Activated CD4-positive, alpha-beta memory T cell treated with anti-CD3 and anti-CD28 coated beads for 36 hours (primary cell): Measurements from ENCODE around the gene OR2V1. TPM values are rescaled to one million over a fixed set of nuclear protein-coding genes. Genes with fewer than 3 reads are reported as not detected.
"Not testable (repeated sequence)": the region's sequence is repeated elsewhere in the genome, so short reads cannot be mapped to it uniquely, and the experiment has no call there.

Experiments used
- CTCF ChIA-PET: fragments of 350-600 bp; sonication (Branson Sonifier 250); formaldehyde crosslinking; loops from one replicate; lab custom pipeline; 2021; ENCODE audit warnings: antibody characterized with exemption, inconsistent platforms; lab: Charles Lee
- POLR2A ChIA-PET: fragments of 350-600 bp; sonication (Branson Sonifier 250); formaldehyde crosslinking; loops from one replicate; lab custom pipeline; 2021; ENCODE audit warnings: antibody characterized with exemption; lab: Charles Lee
- DNase-seq: peaks from one replicate; pipeline ENCODE4 v3.0.0-alpha.2; 2020
- H3K27ac Mint-ChIP-seq: one replicate; pipeline ENCODE4 v1.8.0; 2021; ENCODE audit warnings: mixed read lengths
- H3K27me3 Mint-ChIP-seq: one replicate; pipeline ENCODE4 v1.8.0; 2021; ENCODE audit warnings: mixed read lengths
- H3K36me3 Mint-ChIP-seq: one replicate; pipeline ENCODE4 v1.8.0; 2021; ENCODE audit warnings: mixed read lengths
- H3K4me1 Mint-ChIP-seq: one replicate; pipeline ENCODE4 v1.8.0; 2021; ENCODE audit warnings: low read depth, mixed read lengths
- H3K4me3 Mint-ChIP-seq: one replicate; pipeline ENCODE4 v1.8.0; 2021; ENCODE audit warnings: mild to moderate bottlenecking, mixed read lengths
- H3K9me3 Mint-ChIP-seq: one replicate; pipeline ENCODE4 v1.8.0; 2021; ENCODE audit warnings: mixed read lengths
- intact Hi-C: fragments of 100-400 bp; cut with micrococcal nuclease; formaldehyde crosslinking; loops from one replicate; pipeline ENCODE4 v1.15.1; 2023
- total RNA-seq, 2 experiments: library from RNA; stranded (reverse); gene quantifications; one replicate each; pipeline ENCODE4 v1.2.3, GENCODE V29; 2021

OR2V1 gene
- total RNA-seq, 2 experiments from 2014 or later, result not detected

- POLR2A ChIA-PET, CTCF ChIA-PET, H3K9me3 Mint-ChIP-seq, H3K4me1 Mint-ChIP-seq, H3K4me3 Mint-ChIP-seq, H3K27ac Mint-ChIP-seq, DNase-seq, H3K36me3 Mint-ChIP-seq, intact Hi-C loops: not testable (repeated sequence)
- peaks cover 33% of the 10 kb centered on the region for H3K27me3 Mint-ChIP-seq
Observed at GRCh38 chr5:181096721-181097382, 34.1 kb downstream of the OR2V1 start.

GRCh38 chr5:181095162-181095561, 35.8 kb downstream of the OR2V1 start:
- intact Hi-C loops, POLR2A ChIA-PET, DNase-seq, H3K36me3 Mint-ChIP-seq, H3K27ac Mint-ChIP-seq, H3K4me1 Mint-ChIP-seq, H3K9me3 Mint-ChIP-seq, CTCF ChIA-PET, H3K4me3 Mint-ChIP-seq: not testable (repeated sequence)
- H3K27me3 Mint-ChIP-seq, result peaks cover 30% of the 10 kb centered on the region

GRCh38 chr5:181092428-181092827, 38.5 kb downstream of the OR2V1 start:
- Mint-ChIP-seq H3K4me1 (no peaks in the 10 kb centered on the region), H3K9me3 (no peaks in the 10 kb centered on the region), H3K27me3 (peaks cover 16% of the 10 kb centered on the region), H3K27ac (no peak overlapping the region), H3K36me3 (no peaks in the 10 kb centered on the region), H3K4me3 (no peak overlapping the region)
- no peak for DNase-seq
- CTCF ChIA-PET, result no interaction called here
- intact Hi-C loops, result no loop called here
- POLR2A ChIA-PET, result no interaction called here

- POLR2A ChIA-PET, result no interaction called here
- Mint-ChIP-seq H3K27me3 (peaks cover 25% of the 10 kb centered on the region), H3K27ac (no peak overlapping the region), H3K36me3 (no peaks in the 10 kb centered on the region), H3K4me3 (no peak overlapping the region), H3K4me1 (no peaks in the 10 kb centered on the region), H3K9me3 (no peaks in the 10 kb centered on the region)
- CTCF ChIA-PET, result no interaction called here
- no peak for DNase-seq
- intact Hi-C loops, result no loop called here
Observed at GRCh38 chr5:181088289-181088688, 42.7 kb downstream of the OR2V1 start.

GRCh38 chr5:181087309-181087708, 43.7 kb downstream of the OR2V1 start:
- H3K4me3 Mint-ChIP-seq, result no peak overlapping the region
- no peaks in the 10 kb centered on the region for H3K36me3 Mint-ChIP-seq
- no peak overlapping the region for H3K27ac Mint-ChIP-seq
- no peaks in the 10 kb centered on the region for H3K4me1 Mint-ChIP-seq
- POLR2A ChIA-PET, result no interaction called here
- no peak for DNase-seq
- peaks cover 20% of the 10 kb centered on the region for H3K27me3 Mint-ChIP-seq
- intact Hi-C loops, result no loop called here
- H3K9me3 Mint-ChIP-seq, result no peaks in the 10 kb centered on the region
- CTCF ChIA-PET, result no interaction called here

- Mint-ChIP-seq H3K9me3 (no peaks in the 10 kb centered on the region), H3K36me3 (no peaks in the 10 kb centered on the region), H3K4me1 (no peaks in the 10 kb centered on the region), H3K4me3 (no peak overlapping the region), H3K27me3 (peaks cover 19% of the 10 kb centered on the region), H3K27ac (no peak overlapping the region)
- no peak for DNase-seq
- ChIA-PET POLR2A (no interaction called here), CTCF (no interaction called here)
- intact Hi-C loops, result no loop called here
Observed at GRCh38 chr5:181086884-181087205, 44.1 kb downstream of the OR2V1 start.

- CTCF ChIA-PET, result no interaction called here
Observed at GRCh38 chr5:181086026-181086883, 44.7 kb downstream of the OR2V1 start.

GRCh38 chr5:181084621-181085195, 46.3 kb downstream of the OR2V1 start:
- no peaks in the 10 kb centered on the region for H3K4me1 Mint-ChIP-seq
- H3K9me3 Mint-ChIP-seq, result no peaks in the 10 kb centered on the region
- H3K4me3 Mint-ChIP-seq, result no peak overlapping the region
- POLR2A ChIA-PET, result interaction anchor here (0.6 kb wide), 1 partner anchor 99 kb away, joined by 4 read pairs; no protein-coding TSS in a partner anchor
- intact Hi-C loops, result no loop called here
- no peak for DNase-seq
- H3K27me3 Mint-ChIP-seq, result peaks cover 20% of the 10 kb centered on the region
- no peaks in the 10 kb centered on the region for H3K36me3 Mint-ChIP-seq
- no peak overlapping the region for H3K27ac Mint-ChIP-seq
- CTCF ChIA-PET, result no interaction called here

More at GRCh38 chr5:181086026-181086883, 44.7 kb downstream of the OR2V1 start:
- Mint-ChIP-seq H3K4me1 (no peaks in the 10 kb centered on the region), H3K36me3 (no peaks in the 10 kb centered on the region), H3K4me3 (no peak overlapping the region), H3K27ac (no peak overlapping the region), H3K9me3 (no peaks in the 10 kb centered on the region), H3K27me3 (peaks cover 19% of the 10 kb centered on the region)
- POLR2A ChIA-PET, result no interaction called here
- intact Hi-C loops, result no loop called here
- no peak for DNase-seq

- H3K27me3 Mint-ChIP-seq, result peaks cover 19% of the 10 kb centered on the region
- no peak overlapping the region for H3K4me3 Mint-ChIP-seq
Observed at GRCh38 chr5:181081989-181082388, 49.0 kb downstream of the OR2V1 start.

GRCh38 chr5:181076920-181077319, 54.0 kb downstream of the OR2V1 start:
- no peak overlapping the region for H3K4me3 Mint-ChIP-seq
- peaks cover 17% of the 10 kb centered on the region for H3K27me3 Mint-ChIP-seq
- H3K9me3 Mint-ChIP-seq, result peaks cover 4% of the 10 kb centered on the region
- no peak overlapping the region for H3K27ac Mint-ChIP-seq
- ChIA-PET POLR2A (no interaction called here), CTCF (no interaction called here)
- intact Hi-C loops, result no loop called here
- no peaks in the 10 kb centered on the region for H3K36me3 Mint-ChIP-seq
- DNase-seq, result no peak
- H3K4me1 Mint-ChIP-seq, result no peaks in the 10 kb centered on the region

More at GRCh38 chr5:181081989-181082388, 49.0 kb downstream of the OR2V1 start:
- Mint-ChIP-seq H3K9me3 (peaks cover 3% of the 10 kb centered on the region), H3K4me1 (no peaks in the 10 kb centered on the region), H3K27ac (no peak overlapping the region), H3K36me3 (no peaks in the 10 kb centered on the region)
- POLR2A ChIA-PET, result no interaction called here
- DNase-seq, result no peak
- CTCF ChIA-PET, result no interaction called here
- intact Hi-C loops, result no loop called here
